GM21390 (cell line): ENCODE results near the gene ATP11A.
A peak's percentile ranks its signal among the peaks of the same experiment; 100 is the strongest.

Source experiments
- ATAC-seq: cut with Tn5 transposase; IDR thresholded peaks from one replicate; pipeline ENCODE4 v1.9.1; 2021; ENCODE audit not compliant: unreplicated experiment

Gene ATP11A

DNA sequence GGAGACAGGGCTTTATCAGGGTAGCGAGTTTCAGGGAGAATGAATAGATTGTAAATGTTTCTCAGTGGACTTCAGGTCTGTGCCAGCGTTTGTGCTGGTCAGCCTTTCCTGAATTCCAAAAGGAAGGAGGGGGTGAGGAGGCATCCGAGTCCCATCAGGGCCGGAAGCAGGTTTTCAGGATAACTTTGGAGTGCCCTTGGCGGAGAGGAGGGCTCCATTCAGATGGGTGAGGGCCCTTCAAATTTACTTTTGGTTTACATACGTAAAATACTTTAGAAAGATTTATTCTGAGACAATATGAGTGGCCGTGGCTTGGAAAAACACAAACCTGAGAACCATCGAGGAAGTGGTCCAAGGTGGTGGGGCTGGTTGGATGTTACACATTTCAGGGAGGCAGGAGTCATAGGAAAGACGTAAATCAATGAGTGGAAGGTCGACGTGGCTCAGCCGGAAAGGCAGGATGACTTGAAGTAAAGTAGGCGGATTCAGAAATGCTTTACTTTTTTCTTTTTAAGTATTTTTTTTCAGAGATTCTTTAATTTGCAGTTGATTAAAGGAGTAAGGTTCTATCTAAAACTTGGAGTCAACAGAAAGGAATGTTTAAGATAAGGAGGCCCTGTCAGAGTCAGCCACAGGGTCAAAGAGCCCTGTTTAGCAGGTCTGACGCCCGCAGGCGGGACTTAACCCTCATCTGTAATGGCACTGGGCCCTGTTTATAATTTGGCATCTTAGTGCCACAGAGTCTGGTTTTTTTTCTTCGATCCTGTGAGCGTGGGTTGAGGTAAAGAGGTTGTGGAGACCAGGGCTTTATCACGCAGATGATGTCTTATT, 32.8 kb downstream of the ATP11A start:
- ATAC-seq, result no peak

- ATAC-seq, result no peak
Observed at GRCh38 chr13:112723771-112724170, 33.9 kb downstream of the ATP11A start.

- no peak for ATAC-seq
Observed at GRCh38 chr13:112724788-112725345, 35.0 kb downstream of the ATP11A start.

DNA sequence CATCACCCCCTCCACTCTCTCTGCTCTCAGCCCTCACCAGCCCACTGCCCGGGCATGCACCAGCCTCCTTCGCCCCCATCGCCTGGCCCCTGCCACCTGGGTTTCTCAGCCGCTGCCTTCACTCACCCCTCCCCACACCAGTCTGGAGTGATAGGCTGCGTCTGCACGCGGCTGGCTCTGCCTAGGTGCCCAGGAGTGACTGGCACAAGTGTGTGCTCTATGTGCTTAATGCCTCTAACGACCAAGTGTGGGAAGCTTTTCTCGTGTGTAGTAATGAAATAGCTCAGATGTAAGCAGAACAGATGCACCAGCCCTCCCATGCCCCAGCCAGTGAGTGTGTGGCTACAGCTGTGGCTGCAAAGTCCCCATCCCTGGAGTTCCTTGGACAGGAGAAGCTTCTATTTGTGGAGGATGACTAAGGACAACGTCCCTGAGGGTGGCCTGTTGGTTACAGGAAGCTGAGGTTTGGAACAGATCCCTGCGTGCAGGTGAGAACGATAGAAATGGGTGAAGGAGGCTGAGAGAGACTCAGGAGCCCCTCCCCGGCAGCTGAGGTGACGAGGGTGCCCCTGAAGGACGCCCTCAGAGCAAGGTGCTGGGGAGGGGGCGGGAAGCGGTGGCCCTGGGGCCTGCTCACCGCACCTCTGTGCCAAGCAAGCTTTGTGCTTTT, 35.6 kb downstream of the ATP11A start:
- ATAC-seq, result peak; percentile 73

GRCh38 chr13:112726016-112726767, 36.4 kb downstream of the ATP11A start:
- peak; percentile 34 for ATAC-seq

DNA sequence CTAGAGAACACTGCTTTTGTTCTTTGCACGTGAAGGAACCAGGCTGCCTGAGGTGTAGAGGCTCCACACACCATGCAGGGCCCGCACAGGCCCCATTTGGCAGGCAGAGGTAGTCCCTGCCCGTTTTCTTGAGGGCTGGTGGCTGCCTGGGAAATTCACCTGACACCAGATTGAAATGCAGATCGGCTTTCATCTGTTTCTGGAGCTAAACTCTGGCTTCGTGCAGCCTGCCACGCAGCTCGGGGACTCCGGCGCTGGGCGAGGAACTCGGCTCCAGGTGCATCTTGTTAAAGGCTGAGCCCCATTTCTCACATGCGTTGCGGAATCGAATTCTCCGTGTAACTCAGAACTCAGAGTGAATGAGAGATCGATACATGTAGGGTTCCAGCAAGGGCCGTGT, 37.7 kb downstream of the ATP11A start:
- no peak for ATAC-seq

- ATAC-seq, result no peak
Observed at GRCh38 chr13:112728375-112729126, 38.7 kb downstream of the ATP11A start.

DNA sequence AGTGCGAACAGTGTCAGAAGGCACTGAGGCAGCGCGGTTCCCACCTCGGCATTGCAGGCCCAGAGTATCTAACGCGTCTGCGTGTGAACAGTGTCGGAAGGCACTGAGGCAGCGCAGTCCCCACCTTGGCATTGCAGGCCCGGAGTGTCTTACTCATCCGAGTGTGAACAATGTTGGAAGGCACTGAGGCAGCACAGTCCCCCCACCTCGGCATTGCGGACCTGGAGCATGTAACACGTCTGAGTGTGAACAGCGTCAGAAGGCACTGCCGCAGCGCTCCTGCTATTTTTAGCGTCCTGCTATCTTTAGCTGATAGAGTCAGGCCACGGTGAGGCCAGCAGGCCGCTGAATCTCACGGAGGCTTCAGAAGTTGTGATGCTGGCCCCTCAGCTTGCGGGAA, 39.6 kb downstream of the ATP11A start:
- ATAC-seq, result no peak

- ATAC-seq, result no peak
Observed at GRCh38 chr13:112730157-112730671, 40.4 kb downstream of the ATP11A start.

- no peak for ATAC-seq
Observed at GRCh38 chr13:112731667-112732616, 42.1 kb downstream of the ATP11A start.

GRCh38 chr13:112732679-112733078, 42.8 kb downstream of the ATP11A start:
- no peak for ATAC-seq

DNA sequence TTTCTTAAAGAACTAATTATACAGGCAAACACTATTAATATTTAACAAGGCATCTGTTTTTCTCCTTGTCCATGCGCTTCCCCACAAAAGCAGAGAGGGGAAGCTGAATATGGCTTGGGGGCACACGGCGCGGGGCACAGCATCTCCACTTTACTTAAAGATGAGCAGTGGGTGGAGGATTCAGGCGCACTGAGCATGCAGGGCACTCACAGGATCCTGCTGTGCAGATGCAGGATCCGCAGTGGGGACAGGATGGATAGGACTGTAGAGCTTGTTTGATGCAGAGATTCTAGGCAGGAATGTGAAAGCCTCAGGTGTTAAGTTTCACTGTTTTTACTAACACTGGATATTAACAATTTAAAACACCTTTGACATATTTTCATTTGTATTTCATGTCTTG, 43.3 kb downstream of the ATP11A start:
- ATAC-seq, result no peak

- no peak for ATAC-seq
Observed at GRCh38 chr13:112733661-112734379, 44.0 kb downstream of the ATP11A start.

GRCh38 chr13:112734696-112735547, 45.1 kb downstream of the ATP11A start:
- no peak for ATAC-seq

GRCh38 chr13:112735791-112736190, 46.0 kb downstream of the ATP11A start:
- no peak for ATAC-seq

GRCh38 chr13:112737294-112737693, 47.5 kb downstream of the ATP11A start:
- ATAC-seq, result no peak

GRCh38 chr13:112738606-112739005, 48.8 kb downstream of the ATP11A start:
- no peak for ATAC-seq
